NCI-H774 (cell line): ENCODE measurements around the gene CHRM3.

Source experiments
- DNase-seq: peaks from one replicate; lab custom pipeline; 2025; lab: John Stamatoyannopoulos, UW

CHRM3 gene

DNA sequence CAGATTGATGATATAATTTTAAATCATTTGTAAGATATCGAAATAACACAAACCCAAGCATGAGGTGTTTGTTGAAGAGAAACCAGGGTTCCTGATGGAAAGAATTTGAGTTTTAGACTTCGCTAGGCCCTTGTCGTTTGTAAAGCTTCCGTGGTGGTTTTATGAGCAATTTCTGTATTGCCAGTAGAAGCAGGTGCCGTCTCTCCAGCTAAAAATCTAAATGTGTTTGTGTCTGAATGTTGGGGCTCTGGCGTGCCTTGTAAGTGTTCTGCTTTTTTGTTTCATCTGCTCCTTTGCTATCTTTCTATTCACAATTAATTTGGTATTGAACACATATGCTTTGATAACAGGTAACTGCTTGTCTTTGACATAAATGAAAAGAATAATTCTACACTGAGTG lies 27.5 kb downstream of the CHRM3 start:
- DNase-seq = no peak

DNA sequence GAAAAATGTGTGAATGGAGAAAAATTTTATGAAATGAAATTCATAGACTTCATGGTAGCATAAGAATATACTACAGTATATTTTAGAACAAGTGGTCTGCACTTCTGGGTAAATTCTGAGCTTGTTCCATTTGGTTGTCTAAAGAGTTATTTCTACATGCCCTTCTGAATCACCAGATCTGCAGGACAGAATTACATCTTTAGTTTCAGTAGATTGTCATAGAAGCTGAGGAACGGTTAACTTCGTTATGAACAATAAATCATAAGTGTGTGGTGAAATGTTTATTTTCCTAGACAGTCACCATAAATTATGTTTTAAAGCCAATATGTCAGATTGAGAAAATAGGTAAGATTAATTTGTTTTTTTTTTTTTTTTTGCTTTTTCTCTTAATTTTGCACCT lies 30.9 kb downstream of the CHRM3 start:
- DNase-seq = no peak

- no peak for DNase-seq
These were observed 31.7 kb downstream of the CHRM3 start for GRCh38 chr1:239417986-239418640.

DNA sequence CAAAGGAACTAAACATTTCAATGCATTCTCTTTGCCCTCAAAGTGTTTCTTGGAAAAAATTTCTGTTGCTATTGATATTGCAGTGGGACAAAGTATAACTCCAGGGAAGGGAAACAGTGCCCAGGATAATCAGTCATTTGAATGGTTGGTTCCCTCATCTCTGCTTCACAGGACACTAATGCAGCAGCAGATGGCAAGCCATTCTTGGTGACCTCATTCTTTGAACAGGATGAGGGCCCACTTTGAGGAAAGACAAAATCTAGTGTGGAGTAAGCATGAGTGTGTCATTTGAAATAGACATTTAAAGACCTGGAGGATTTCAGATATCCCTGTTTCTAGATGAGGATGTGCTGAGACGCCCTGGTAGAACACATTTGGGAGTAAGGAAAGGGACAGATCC lies 32.3 kb downstream of the CHRM3 start:
- DNase-seq = no peak

GRCh38 chr1:239421811-239422210 lies 35.4 kb downstream of the CHRM3 start:
- DNase-seq = no peak

- DNase-seq = no peak
These were observed 36.5 kb downstream of the CHRM3 start for GRCh38 chr1:239422818-239423217.

- DNase-seq = no peak
These were observed 40.6 kb downstream of the CHRM3 start for GRCh38 chr1:239426821-239427475.

DNA sequence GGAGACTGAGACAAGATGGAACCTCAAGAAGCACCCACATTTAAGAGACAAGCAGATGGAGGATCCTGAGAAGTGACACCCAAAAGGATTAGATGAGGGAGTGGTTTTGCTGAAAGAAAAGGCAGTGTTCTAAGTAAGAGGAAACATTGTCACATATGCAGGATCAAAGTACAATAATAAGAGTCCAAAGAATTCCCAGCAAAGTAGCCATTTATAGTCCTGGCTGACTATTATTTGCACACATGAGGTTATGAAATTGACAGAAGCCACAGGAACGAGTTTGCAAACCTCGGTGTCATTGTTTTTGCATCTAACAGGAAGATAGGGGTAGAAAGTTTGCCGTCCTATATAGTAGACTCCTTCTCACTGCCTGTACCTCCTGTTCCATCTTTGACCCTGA lies 41.3 kb downstream of the CHRM3 start:
- DNase-seq = no peak

GRCh38 chr1:239428120-239428710 lies 41.8 kb downstream of the CHRM3 start:
- no peak for DNase-seq

DNA sequence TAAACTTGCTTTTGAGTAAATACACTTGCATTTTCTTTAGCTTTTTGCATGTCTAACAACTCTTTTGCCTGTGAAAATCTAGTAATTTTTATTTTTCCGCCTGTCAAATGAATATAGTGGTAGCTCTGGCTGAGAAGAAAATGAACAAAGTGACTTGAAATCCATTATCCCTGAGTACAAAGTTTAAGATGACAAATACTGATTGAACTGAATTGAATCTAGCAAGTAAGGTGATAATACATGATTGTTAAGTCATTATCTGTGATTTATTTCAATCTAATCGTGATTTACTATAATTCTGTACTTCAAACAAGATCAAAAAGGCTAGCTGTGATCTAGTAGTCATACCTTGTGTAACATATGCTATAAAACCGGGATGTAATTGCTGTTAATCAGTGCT lies 42.8 kb downstream of the CHRM3 start:
- DNase-seq = no peak

- no peak for DNase-seq
These were observed 45.9 kb downstream of the CHRM3 start for GRCh38 chr1:239432255-239432654.

- DNase-seq = no peak
These were observed 47.8 kb downstream of the CHRM3 start for GRCh38 chr1:239434181-239434580.
